ENCODE data around the gene ARHGEF12.

GRCh38 chr11:120500414-120501071, 164.3 kb downstream of the ARHGEF12 start:
- TF ChIP-seq CTCF (IDR thresholded peaks at IDR 0.05; ENCODE audit: low read depth, low read length) (no peak), EZH2phosphoT487 (IDR thresholded peaks at IDR 0.05; ENCODE audit: low read depth) (no peak)

Data from OCI-LY3 (cell line).